HepG2 (cell line): ENCODE data around the gene PRPF38A. TPM values are rescaled to one million over a fixed set of nuclear protein-coding genes. Genes with fewer than 3 reads are reported as not detected.
A peak's percentile ranks its signal among the peaks of the same experiment; 100 is the strongest.

Experiments
- ARID2 ChIP-seq: sonication (generic); formaldehyde crosslinking; IDR thresholded peaks from 2 replicates; pipeline ENCODE4 v1.8.1; 2022; ENCODE audit warnings: mild to moderate bottlenecking, missing genetic modification reagents, borderline replicate concordance
- CREM ChIP-seq, 2 experiments: sonication (generic) in 1 of 2; formaldehyde crosslinking in 1 of 2; IDR thresholded peaks; 2 replicates each; pipeline versions ENCODE4 v1.4.0 to v1.6.1; 2016 to 2020; ENCODE audit warnings: antibody characterized with exemption in 1 of 2, mild to moderate bottlenecking in 1 of 2, missing genetic modification reagents in 1 of 2
- GLI4 ChIP-seq: sonication (generic); formaldehyde crosslinking; IDR thresholded peaks from 2 replicates; pipeline ENCODE4 v1.5.1; 2020; ENCODE audit warnings: missing genetic modification reagents, mild to moderate bottlenecking, moderate library complexity, borderline replicate concordance
- NFIB ChIP-seq: sonication (generic); formaldehyde crosslinking; IDR thresholded peaks from 2 replicates; pipeline ENCODE4 v1.9.0; 2021; ENCODE audit warnings: missing genetic modification reagents, mild to moderate bottlenecking, borderline replicate concordance
- NR1H2 ChIP-seq: sonication (generic); formaldehyde crosslinking; IDR thresholded peaks from 2 replicates; pipeline ENCODE4 v1.8.1; 2022; ENCODE audit warnings: low read depth, missing genetic modification reagents, borderline replicate concordance
- SMYD3 ChIP-seq: sonication (generic); formaldehyde crosslinking; IDR thresholded peaks from 2 replicates; pipeline ENCODE4 v1.8.1; 2023; ENCODE audit warnings: mild to moderate bottlenecking, missing genetic modification reagents
- YEATS4 ChIP-seq: sonication (generic); formaldehyde crosslinking; IDR thresholded peaks from 2 replicates; pipeline ENCODE4 v1.4.0; 2020; ENCODE audit warnings: missing genetic modification reagents, borderline replicate concordance
- ZKSCAN8 ChIP-seq: IDR thresholded peaks from 2 replicates; pipeline ENCODE4 v1.6.1; 2016; ENCODE audit warnings: borderline replicate concordance, missing genetic modification reagents, missing compliant biosample characterization
- ZNF263 ChIP-seq: sonication (generic); formaldehyde crosslinking; IDR thresholded peaks from 2 replicates; pipeline ENCODE4 v1.4.0; 2020; ENCODE audit warnings: missing genetic modification reagents
- ZNF33B ChIP-seq: sonication (generic); formaldehyde crosslinking; IDR thresholded peaks from 2 replicates; pipeline ENCODE4 v1.5.1; 2020; ENCODE audit warnings: mild to moderate bottlenecking, missing genetic modification reagents
- ZNF496 ChIP-seq: sonication (generic); formaldehyde crosslinking; IDR thresholded peaks from 2 replicates; pipeline ENCODE4 v1.8.1; 2023; ENCODE audit warnings: mild to moderate bottlenecking, moderate library complexity, missing genetic modification reagents; ENCODE audit not compliant: insufficient replicate concordance
- ZNF670 ChIP-seq: sonication (generic); formaldehyde crosslinking; IDR thresholded peaks from 2 replicates; pipeline ENCODE4 v1.8.0; 2022; ENCODE audit warnings: mild to moderate bottlenecking, missing genetic modification reagents, borderline replicate concordance
- ZNF780A ChIP-seq: sonication (generic); formaldehyde crosslinking; IDR thresholded peaks from 2 replicates; pipeline ENCODE4 v1.8.0; 2022; ENCODE audit warnings: mild to moderate bottlenecking, missing genetic modification reagents, moderate library complexity
- ZNF788 ChIP-seq: sonication (generic); formaldehyde crosslinking; IDR thresholded peaks from 2 replicates; pipeline ENCODE4 v1.5.0; 2020; ENCODE audit warnings: mild to moderate bottlenecking, missing genetic modification reagents, borderline replicate concordance
- polyA plus RNA-seq, 8 experiments: library from polyadenylated mRNA; depleted of rRNA in 3 of 8; stranded (reverse) in 7 of 8; unstranded in 1 of 8; fragments of >200 nt; fragmentation: Illumina TruSeq in 4 of 8; extraction: Trizol in 4 of 8; gene quantifications; 2 replicates each; pipeline versions ENCODE4 v1.2.1 to v1.2.3, GENCODE V29; 2011 to 2016; ENCODE audit warnings: low read depth in 4 of 8, missing spikeins in 1 of 8, mixed read lengths in 1 of 8; ENCODE audit not compliant: insufficient read depth in 1 of 8
- total RNA-seq, 5 experiments: library from RNA; depleted of rRNA; stranded (reverse); fragments of >200 nt; fragmentation: Illumina TruSeq; extraction: Trizol; gene quantifications; 2 replicates each; pipeline ENCODE4 v1.2.3, GENCODE V29; 2016; ENCODE audit warnings: low read depth in 1 of 5
- TF ChIP-seq, protein P1 (sequence below): sonication (generic); formaldehyde crosslinking; IDR thresholded peaks from 2 replicates; pipeline ENCODE4 v1.4.0; 2020; ENCODE audit warnings: missing genetic modification reagents
- TF ChIP-seq, protein P2 (sequence below): sonication (generic); formaldehyde crosslinking; IDR thresholded peaks from 2 replicates; pipeline ENCODE4 v1.4.0; 2020; ENCODE audit warnings: missing genetic modification reagents
- TF ChIP-seq, protein P3 (sequence below): sonication (generic); formaldehyde crosslinking; IDR thresholded peaks from 2 replicates; pipeline ENCODE4 v1.9.0; 2021; ENCODE audit warnings: missing genetic modification reagents, borderline replicate concordance
- TF ChIP-seq, protein P4 (sequence below): sonication (generic); formaldehyde crosslinking; IDR thresholded peaks from 2 replicates; pipeline ENCODE4 v1.5.1; 2020; ENCODE audit warnings: mild to moderate bottlenecking, moderate library complexity, missing genetic modification reagents
- TF ChIP-seq, protein P5 (sequence below): sonication (generic); formaldehyde crosslinking; IDR thresholded peaks from 2 replicates; pipeline ENCODE4 v1.4.0; 2020; ENCODE audit warnings: missing genetic modification reagents

Gene PRPF38A
- total and polyA plus RNA-seq, 2 of the 13 experiments (the other 11 are each of a cell fraction or from before 2014, with no cell fraction given) = 18.3 to 45.5 TPM

DNA sequence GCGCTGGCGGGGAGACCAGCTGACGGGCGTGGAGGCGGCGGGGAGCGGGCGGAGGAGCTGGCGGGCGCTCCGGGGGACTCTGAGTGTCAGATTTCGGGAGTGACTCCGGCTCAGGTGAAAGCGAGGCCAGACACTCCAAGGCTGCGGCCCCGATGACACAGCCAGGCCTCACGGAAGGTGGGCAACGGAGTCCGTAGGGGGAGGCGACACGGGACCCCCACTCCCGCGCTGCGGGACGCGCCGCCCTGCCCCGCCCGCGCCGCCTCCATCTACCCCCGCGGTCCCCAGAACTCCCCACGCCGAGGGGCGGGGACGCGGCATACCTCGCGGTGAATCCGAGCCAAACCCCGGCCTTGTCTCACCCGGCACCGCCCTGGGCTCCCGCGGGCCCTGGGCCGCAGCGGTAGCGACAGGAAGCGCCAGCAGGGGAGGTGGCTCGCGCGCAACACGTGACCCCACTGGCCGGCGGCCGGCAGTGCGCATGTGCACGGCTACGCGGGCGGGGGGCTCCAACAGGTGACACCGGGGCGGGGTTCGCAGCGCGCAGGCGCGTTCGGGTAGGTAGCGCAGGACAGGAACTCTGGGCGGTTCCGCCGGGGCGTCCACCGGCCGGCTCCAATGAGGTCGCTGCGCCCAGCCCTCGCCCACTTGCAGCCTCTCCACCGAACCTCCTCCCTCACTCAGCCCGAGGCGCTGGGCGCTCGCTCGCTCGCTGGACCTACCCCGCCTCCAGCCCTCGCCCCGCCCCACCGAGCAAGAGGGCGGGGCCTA lies 38.5 kb upstream of the PRPF38A start, which contains the start of gene CC2D1B (continued):
- peak; percentile 94 for TF ChIP-seq YEATS4 (CRISPR knock-in tag)
- TF ChIP-seq NFIB = no peak
- no peak for TF ChIP-seq CREM (IDR thresholded peaks at IDR 0.05)
- no peak for TF ChIP-seq CREM (CRISPR knock-in tag; IDR thresholded peaks at IDR 0.05)
- TF ChIP-seq ZNF33B (CRISPR knock-in tag) = no peak
- TF ChIP-seq ZNF780A = no peak
- TF ChIP-seq, protein P1, sequence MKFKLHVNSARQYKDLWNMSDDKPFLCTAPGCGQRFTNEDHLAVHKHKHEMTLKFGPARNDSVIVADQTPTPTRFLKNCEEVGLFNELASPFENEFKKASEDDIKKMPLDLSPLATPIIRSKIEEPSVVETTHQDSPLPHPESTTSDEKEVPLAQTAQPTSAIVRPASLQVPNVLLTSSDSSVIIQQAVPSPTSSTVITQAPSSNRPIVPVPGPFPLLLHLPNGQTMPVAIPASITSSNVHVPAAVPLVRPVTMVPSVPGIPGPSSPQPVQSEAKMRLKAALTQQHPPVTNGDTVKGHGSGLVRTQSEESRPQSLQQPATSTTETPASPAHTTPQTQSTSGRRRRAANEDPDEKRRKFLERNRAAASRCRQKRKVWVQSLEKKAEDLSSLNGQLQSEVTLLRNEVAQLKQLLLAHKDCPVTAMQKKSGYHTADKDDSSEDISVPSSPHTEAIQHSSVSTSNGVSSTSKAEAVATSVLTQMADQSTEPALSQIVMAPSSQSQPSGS = peak; percentile 5; the same call in 1 of the 2 replicates
- TF ChIP-seq ZKSCAN8 (CRISPR knock-in tag) = no peak; the same call in 1 of the 2 replicates
- TF ChIP-seq, protein P2, sequence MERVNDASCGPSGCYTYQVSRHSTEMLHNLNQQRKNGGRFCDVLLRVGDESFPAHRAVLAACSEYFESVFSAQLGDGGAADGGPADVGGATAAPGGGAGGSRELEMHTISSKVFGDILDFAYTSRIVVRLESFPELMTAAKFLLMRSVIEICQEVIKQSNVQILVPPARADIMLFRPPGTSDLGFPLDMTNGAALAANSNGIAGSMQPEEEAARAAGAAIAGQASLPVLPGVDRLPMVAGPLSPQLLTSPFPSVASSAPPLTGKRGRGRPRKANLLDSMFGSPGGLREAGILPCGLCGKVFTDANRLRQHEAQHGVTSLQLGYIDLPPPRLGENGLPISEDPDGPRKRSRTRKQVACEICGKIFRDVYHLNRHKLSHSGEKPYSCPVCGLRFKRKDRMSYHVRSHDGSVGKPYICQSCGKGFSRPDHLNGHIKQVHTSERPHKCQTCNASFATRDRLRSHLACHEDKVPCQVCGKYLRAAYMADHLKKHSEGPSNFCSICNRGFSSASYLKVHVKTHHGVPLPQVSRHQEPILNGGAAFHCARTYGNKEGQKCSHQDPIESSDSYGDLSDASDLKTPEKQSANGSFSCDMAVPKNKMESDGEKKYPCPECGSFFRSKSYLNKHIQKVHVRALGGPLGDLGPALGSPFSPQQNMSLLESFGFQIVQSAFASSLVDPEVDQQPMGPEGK = peak; percentile 77
- TF ChIP-seq ZNF788 (CRISPR knock-in tag) = peak; percentile 66; the same call in 1 of the 2 replicates
- TF ChIP-seq SMYD3 = no peak
- TF ChIP-seq ARID2 = no peak
- TF ChIP-seq, protein P3, sequence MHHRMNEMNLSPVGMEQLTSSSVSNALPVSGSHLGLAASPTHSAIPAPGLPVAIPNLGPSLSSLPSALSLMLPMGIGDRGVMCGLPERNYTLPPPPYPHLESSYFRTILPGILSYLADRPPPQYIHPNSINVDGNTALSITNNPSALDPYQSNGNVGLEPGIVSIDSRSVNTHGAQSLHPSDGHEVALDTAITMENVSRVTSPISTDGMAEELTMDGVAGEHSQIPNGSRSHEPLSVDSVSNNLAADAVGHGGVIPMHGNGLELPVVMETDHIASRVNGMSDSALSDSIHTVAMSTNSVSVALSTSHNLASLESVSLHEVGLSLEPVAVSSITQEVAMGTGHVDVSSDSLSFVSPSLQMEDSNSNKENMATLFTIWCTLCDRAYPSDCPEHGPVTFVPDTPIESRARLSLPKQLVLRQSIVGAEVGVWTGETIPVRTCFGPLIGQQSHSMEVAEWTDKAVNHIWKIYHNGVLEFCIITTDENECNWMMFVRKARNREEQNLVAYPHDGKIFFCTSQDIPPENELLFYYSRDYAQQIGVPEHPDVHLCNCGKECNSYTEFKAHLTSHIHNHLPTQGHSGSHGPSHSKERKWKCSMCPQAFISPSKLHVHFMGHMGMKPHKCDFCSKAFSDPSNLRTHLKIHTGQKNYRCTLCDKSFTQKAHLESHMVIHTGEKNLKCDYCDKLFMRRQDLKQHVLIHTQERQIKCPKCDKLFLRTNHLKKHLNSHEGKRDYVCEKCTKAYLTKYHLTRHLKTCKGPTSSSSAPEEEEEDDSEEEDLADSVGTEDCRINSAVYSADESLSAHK (CRISPR knock-in tag) = 0 out of 2 replicates have a peak, but pooled peaks have one; percentile 24
- 0 out of 2 replicates have a peak, but pooled peaks have one; percentile 11 for TF ChIP-seq NR1H2
- 0 out of 2 replicates have a peak, but pooled peaks have one; percentile 56 for TF ChIP-seq ZNF263 (CRISPR knock-in tag)
- peak; percentile 41; the same call in 1 of the 2 replicates for TF ChIP-seq ZNF670
- TF ChIP-seq ZNF496 (CRISPR knock-in tag) = no peak
- TF ChIP-seq, protein P4, sequence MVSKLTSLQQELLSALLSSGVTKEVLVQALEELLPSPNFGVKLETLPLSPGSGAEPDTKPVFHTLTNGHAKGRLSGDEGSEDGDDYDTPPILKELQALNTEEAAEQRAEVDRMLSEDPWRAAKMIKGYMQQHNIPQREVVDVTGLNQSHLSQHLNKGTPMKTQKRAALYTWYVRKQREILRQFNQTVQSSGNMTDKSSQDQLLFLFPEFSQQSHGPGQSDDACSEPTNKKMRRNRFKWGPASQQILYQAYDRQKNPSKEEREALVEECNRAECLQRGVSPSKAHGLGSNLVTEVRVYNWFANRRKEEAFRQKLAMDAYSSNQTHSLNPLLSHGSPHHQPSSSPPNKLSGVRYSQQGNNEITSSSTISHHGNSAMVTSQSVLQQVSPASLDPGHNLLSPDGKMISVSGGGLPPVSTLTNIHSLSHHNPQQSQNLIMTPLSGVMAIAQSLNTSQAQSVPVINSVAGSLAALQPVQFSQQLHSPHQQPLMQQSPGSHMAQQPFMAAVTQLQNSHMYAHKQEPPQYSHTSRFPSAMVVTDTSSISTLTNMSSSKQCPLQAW (CRISPR knock-in tag) = no peak; the same call in 1 of the 2 replicates
- TF ChIP-seq, protein P5, sequence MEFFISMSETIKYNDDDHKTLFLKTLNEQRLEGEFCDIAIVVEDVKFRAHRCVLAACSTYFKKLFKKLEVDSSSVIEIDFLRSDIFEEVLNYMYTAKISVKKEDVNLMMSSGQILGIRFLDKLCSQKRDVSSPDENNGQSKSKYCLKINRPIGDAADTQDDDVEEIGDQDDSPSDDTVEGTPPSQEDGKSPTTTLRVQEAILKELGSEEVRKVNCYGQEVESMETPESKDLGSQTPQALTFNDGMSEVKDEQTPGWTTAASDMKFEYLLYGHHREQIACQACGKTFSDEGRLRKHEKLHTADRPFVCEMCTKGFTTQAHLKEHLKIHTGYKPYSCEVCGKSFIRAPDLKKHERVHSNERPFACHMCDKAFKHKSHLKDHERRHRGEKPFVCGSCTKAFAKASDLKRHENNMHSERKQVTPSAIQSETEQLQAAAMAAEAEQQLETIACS (CRISPR knock-in tag) = peak; percentile 46; the same call in 1 of the 2 replicates
- peak; percentile 84 for TF ChIP-seq GLI4
